Ovary (tissue), 3 donors: Measurements from ENCODE around the gene HK2.

Experiments used
- EP300 ChIP-seq: sonication (generic); formaldehyde crosslinking; IDR thresholded peaks from one replicate; pipeline ENCODE4 v1.6.1; 2017; ENCODE audit warnings: antibody characterized with exemption
- POLR2A ChIP-seq: fragments of 450-650 bp; IDR thresholded peaks from one replicate; pipeline ENCODE4 v1.6.1; 2017; ENCODE audit warnings: antibody characterized with exemption, mild to moderate bottlenecking, moderate library complexity
- TF ChIP-seq, protein P1 (sequence below), 3 donors: fragments of 450-650 bp in 2 of 3; fragments of 200-600 bp in 1 of 3; IDR thresholded peaks; one replicate each; pipeline versions ENCODE4 v1.5.1 to v1.8.0; 2016 to 2022; ENCODE audit warnings: antibody characterized with exemption in 3 of 3, mild to moderate bottlenecking in 1 of 3
- donor health status: DM: no; HTN: no; CAD: no.

DNA sequence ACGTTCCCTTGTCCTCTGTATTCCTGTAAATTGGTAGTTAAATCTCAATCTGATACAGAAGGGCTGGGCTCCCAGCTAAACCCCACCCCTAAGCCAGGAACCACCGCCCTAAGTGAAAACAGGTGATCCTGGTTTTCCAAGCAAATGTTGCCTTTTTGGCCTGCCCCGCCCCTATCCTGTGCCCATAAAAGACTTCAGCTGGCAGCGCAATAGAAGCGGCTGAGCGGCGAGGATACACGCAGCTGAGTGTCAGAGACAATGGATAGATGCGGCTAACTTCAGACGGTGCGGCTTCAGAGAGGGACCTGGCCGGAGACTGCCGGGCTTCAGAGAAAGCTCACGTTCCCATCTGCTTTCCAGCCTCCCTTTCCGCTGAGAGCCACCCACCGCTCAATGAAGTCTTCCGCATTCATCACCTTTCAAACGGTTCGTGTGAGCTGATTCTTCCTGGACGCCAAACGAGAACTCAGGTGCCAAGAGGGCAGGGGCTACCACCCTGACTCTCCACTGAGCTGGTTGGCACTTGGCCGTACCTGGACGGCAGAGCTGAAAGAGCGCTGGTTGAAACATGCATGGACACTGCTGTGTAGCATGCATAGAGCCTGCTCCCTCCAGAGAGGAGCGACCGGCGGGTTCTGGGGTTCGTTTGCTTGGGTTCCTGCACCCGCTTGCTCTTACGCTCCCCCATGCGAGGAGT lies 75.0 kb downstream of the HK2 start:
- TF ChIP-seq EP300 (no peak), POLR2A (no peak)
- TF ChIP-seq, protein P1, sequence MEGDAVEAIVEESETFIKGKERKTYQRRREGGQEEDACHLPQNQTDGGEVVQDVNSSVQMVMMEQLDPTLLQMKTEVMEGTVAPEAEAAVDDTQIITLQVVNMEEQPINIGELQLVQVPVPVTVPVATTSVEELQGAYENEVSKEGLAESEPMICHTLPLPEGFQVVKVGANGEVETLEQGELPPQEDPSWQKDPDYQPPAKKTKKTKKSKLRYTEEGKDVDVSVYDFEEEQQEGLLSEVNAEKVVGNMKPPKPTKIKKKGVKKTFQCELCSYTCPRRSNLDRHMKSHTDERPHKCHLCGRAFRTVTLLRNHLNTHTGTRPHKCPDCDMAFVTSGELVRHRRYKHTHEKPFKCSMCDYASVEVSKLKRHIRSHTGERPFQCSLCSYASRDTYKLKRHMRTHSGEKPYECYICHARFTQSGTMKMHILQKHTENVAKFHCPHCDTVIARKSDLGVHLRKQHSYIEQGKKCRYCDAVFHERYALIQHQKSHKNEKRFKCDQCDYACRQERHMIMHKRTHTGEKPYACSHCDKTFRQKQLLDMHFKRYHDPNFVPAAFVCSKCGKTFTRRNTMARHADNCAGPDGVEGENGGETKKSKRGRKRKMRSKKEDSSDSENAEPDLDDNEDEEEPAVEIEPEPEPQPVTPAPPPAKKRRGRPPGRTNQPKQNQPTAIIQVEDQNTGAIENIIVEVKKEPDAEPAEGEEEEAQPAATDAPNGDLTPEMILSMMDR (IDR thresholded peaks at IDR 0.05) = no peak
